Ovary (tissue), 3 donors: ENCODE data around the gene ZNF823.

Experiments used
- CTCF ChIP-seq, 3 donors: fragments of 450-650 bp in 2 of 3; fragments of 200-600 bp in 1 of 3; IDR thresholded peaks; one replicate each; pipeline versions ENCODE4 v1.5.1 to v1.8.0; 2016 to 2022; ENCODE audit warnings: antibody characterized with exemption in 3 of 3, mild to moderate bottlenecking in 1 of 3
- EP300 ChIP-seq: sonication (generic); formaldehyde crosslinking; IDR thresholded peaks from one replicate; pipeline ENCODE4 v1.6.1; 2017; ENCODE audit warnings: antibody characterized with exemption
- POLR2A ChIP-seq: fragments of 450-650 bp; IDR thresholded peaks from one replicate; pipeline ENCODE4 v1.6.1; 2017; ENCODE audit warnings: antibody characterized with exemption, mild to moderate bottlenecking, moderate library complexity
- donor health status: DM: no; HTN: no; CAD: no.

GRCh38 chr19:11684987-11685675, 53.6 kb downstream of the ZNF823 start:
- TF ChIP-seq POLR2A: no peak
- TF ChIP-seq CTCF (IDR thresholded peaks at IDR 0.05): no peak
- no peak for TF ChIP-seq EP300
